Stomach (tissue), 9 donors: ENCODE results near the gene ARHGEF10L. TPM values are rescaled to one million over a fixed set of nuclear protein-coding genes. Genes with fewer than 3 reads are reported as not detected.

Source experiments
- DNase-seq, 2 donors: peaks; one replicate each; pipeline versions ENCODE4 v3.0.0 to v3.0.0-alpha.2; 2013 to 2019
- H3K27ac ChIP-seq, 5 donors: fragments of 200-600 bp in 4 of 5; sonication (generic) in 4 of 5; one replicate each; pipeline ENCODE4 v1.5.1; 2013 to 2019; ENCODE audit warnings: mild to moderate bottlenecking in 1 of 5, moderate library complexity in 1 of 5
- H3K27me3 ChIP-seq, 3 donors: fragments of 200-600 bp; sonication (generic); one replicate each; pipeline ENCODE4 v1.5.1; 2017 to 2019; ENCODE audit warnings: mixed run types in 1 of 3
- H3K36me3 ChIP-seq, 4 donors: fragments of 200-600 bp; sonication (generic); 1 replicate in 3 of 4; 2 replicates in 1 of 4; pipeline ENCODE4 v1.5.1; 2016 to 2019
- H3K4me1 ChIP-seq, 4 donors: fragments of 200-600 bp; sonication (generic); one replicate each; pipeline ENCODE4 v1.5.1; 2016 to 2019
- H3K4me3 ChIP-seq, 4 donors: fragments of 200-600 bp; sonication (generic) in 3 of 4; one replicate each; pipeline ENCODE4 v1.5.1; 2016 to 2019; ENCODE audit warnings: mild to moderate bottlenecking in 1 of 4
- H3K9me3 ChIP-seq, 4 donors: fragments of 200-600 bp; sonication (generic); one replicate each; pipeline ENCODE4 v1.5.1; 2016 to 2019
- CTCF ChIP-seq, 7 experiments: fragments of 450-650 bp in 4 of 7; fragments of 200-600 bp in 3 of 7; sonication (generic) in 3 of 7; IDR thresholded peaks; one replicate each; pipeline ENCODE4 v1.5.1; 2016 to 2019; ENCODE audit warnings: antibody characterized with exemption in 7 of 7, control low read depth in 2 of 7, mild to moderate bottlenecking in 1 of 7
- EP300 ChIP-seq: sonication (generic); formaldehyde crosslinking; IDR thresholded peaks from one replicate; pipeline ENCODE4 v1.6.1; 2017; ENCODE audit warnings: antibody characterized with exemption
- POLR2A ChIP-seq, 4 donors: fragments of 450-650 bp; IDR thresholded peaks; one replicate each; pipeline ENCODE4 v1.6.1; 2016; ENCODE audit warnings: antibody characterized with exemption in 4 of 4, control low read depth in 2 of 4, mild to moderate bottlenecking in 1 of 4, moderate library complexity in 1 of 4
- POLR2AphosphoS5 ChIP-seq, 3 donors: sonication (generic); formaldehyde crosslinking; IDR thresholded peaks; one replicate each; pipeline ENCODE4 v1.6.1; 2016; ENCODE audit warnings: antibody characterized with exemption in 3 of 3
- WGBS, 5 donors: extraction: QIAGEN DNeasy Blood & Tissue Kit in 3 of 5; methylation state at CpG; one replicate each; pipeline versions ENCODE4 v1.1.5 to v1.1.7; 2013 to 2018; 5-methylcytosine and 5-hydroxymethylcytosine counted together
- intact Hi-C: fragments of 100-400 bp; cut with DNase I; formaldehyde crosslinking; loops from one replicate; pipeline ENCODE4 v1.15.1; 2023; ENCODE audit warnings: low total_unique reads
- polyA plus RNA-seq, 3 donors: library from polyadenylated mRNA; stranded (reverse); fragments of 200-250 nt; gene quantifications; one replicate each; pipeline ENCODE4 v1.2.3, GENCODE V29; 2013
- total RNA-seq, 5 donors: library from RNA; depleted of rRNA; stranded (reverse); fragments of >200 nt; gene quantifications; one replicate each; pipeline versions ENCODE4 v1.1.0 to v1.2.3, GENCODE V29; 2014 to 2016
- donor health status: healthy with polysubstance abuse.
- donor health status: Bipolar disorder and iron deficiency.
- donor health status: healthy.

ARHGEF10L gene
- total and polyA plus RNA-seq, 8 donors: 15.4 to 329 (median 45.0) TPM

- no peak for DNase-seq
- Histone ChIP-seq H3K4me1 (no peaks in the 10 kb centered on the region), H3K9me3 (peaks cover 0 to 8% (median 0%) of the 10 kb centered on the region in 4 donors), H3K27me3 (peaks cover 0 to 64% (median 11%) of the 10 kb centered on the region in 3 donors), H3K4me3 (no peak overlapping the region), H3K27ac (no peak overlapping the region), H3K36me3 (no peaks in the 10 kb centered on the region)
- TF ChIP-seq POLR2A (IDR thresholded peaks at IDR 0.05) (no peak), EP300 (no peak), CTCF (IDR thresholded peaks at IDR 0.05) (no peak), POLR2AphosphoS5 (IDR thresholded peaks at IDR 0.05) (no peak)
- 61 to 69% (median 66%) methylated on average over 5 to 7 of the region's 7 CpGs for WGBS, 5 donors
- intact Hi-C loops: no loop called here
Observed at GRCh38 chr1:17725811-17726582, 186.5 kb downstream of the ARHGEF10L start.

- DNase-seq: no peak
- no peak for TF ChIP-seq EP300
- no peak for TF ChIP-seq CTCF (IDR thresholded peaks at IDR 0.05)
- TF ChIP-seq POLR2AphosphoS5 (IDR thresholded peaks at IDR 0.05): no peak
- TF ChIP-seq POLR2A (IDR thresholded peaks at IDR 0.05): no peak
- peaks cover 0 to 8% (median 0%) of the 10 kb centered on the region in 4 donors for H3K9me3 ChIP-seq
- no peaks in the 10 kb centered on the region for H3K36me3 ChIP-seq
- H3K4me1 ChIP-seq: no peaks in the 10 kb centered on the region
- peaks cover 0 to 60% (median 11%) of the 10 kb centered on the region in 3 donors for H3K27me3 ChIP-seq
- intact Hi-C loops: no loop called here
- WGBS, 5 donors: 69 to 76% (median 72%) methylated on average over 6 of the region's 6 CpGs
- no peak overlapping the region for H3K27ac ChIP-seq
- H3K4me3 ChIP-seq: no peak overlapping the region
Observed at GRCh38 chr1:17728123-17728712, 188.7 kb downstream of the ARHGEF10L start.

- no peak for TF ChIP-seq CTCF (IDR thresholded peaks at IDR 0.05)
- TF ChIP-seq POLR2A (IDR thresholded peaks at IDR 0.05): no peak
- no peak for TF ChIP-seq POLR2AphosphoS5 (IDR thresholded peaks at IDR 0.05)
- Histone ChIP-seq H3K36me3 (no peaks in the 10 kb centered on the region), H3K27ac (no peak overlapping the region), H3K4me1 (no peaks in the 10 kb centered on the region), H3K4me3 (no peak overlapping the region), H3K27me3 (peaks cover 0 to 51% (median 11%) of the 10 kb centered on the region in 3 donors), H3K9me3 (peaks cover 0 to 8% (median 0%) of the 10 kb centered on the region in 4 donors)
- 32 to 62% (median 34%) methylated on average over 12 of the region's 12 CpGs for WGBS, 5 donors
- DNase-seq: no peak
- intact Hi-C loops: no loop called here
Observed at GRCh38 chr1:17729248-17729647, 189.8 kb downstream of the ARHGEF10L start.

GRCh38 chr1:17729909-17730308 is 190.4 kb downstream of the ARHGEF10L start:
- Histone ChIP-seq H3K4me1 (no peaks in the 10 kb centered on the region), H3K4me3 (no peak overlapping the region), H3K27ac (no peak overlapping the region), H3K36me3 (no peaks in the 10 kb centered on the region), H3K27me3 (peaks cover 0 to 52% (median 11%) of the 10 kb centered on the region in 3 donors), H3K9me3 (peaks cover 0 to 8% (median 0%) of the 10 kb centered on the region in 4 donors)
- intact Hi-C loops: no loop called here
- DNase-seq: no peak
- 68 to 80% (median 74%) methylated on average over 10 of the region's 10 CpGs for WGBS, 5 donors
- no peak for TF ChIP-seq POLR2AphosphoS5 (IDR thresholded peaks at IDR 0.05)
- no peak for TF ChIP-seq CTCF (IDR thresholded peaks at IDR 0.05)
- no peak for TF ChIP-seq POLR2A (IDR thresholded peaks at IDR 0.05)
- TF ChIP-seq EP300: no peak
